Dedifferentiated amniotic fluid mesenchymal stem cell (primary cell): ENCODE results near the gene TM4SF20.
A peak's percentile ranks its signal among the peaks of the same experiment; 100 is the strongest.
"Not testable (repeated sequence)": the region's sequence is repeated elsewhere in the genome, so short reads cannot be mapped to it uniquely, and the experiment has no call there.

Experiments
- DNase-seq: peaks from one replicate; pipeline ENCODE4 v3.0.0-alpha.2; 2016; ENCODE audit errors: extremely low spot score

Gene TM4SF20

GRCh38 chr2:227398684-227399670, 19.9 kb upstream of the TM4SF20 start:
- DNase-seq, result no peak

- DNase-seq, result no peak
Measured at GRCh38 chr2:227397562-227397961, 18.5 kb upstream of the TM4SF20 start.

- DNase-seq, result no peak
Measured at GRCh38 chr2:227395556-227395955, 16.4 kb upstream of the TM4SF20 start.

- DNase-seq, result no peak
Measured at GRCh38 chr2:227394401-227394800, 15.3 kb upstream of the TM4SF20 start.

GRCh38 chr2:227390468-227391256, 11.6 kb upstream of the TM4SF20 start:
- DNase-seq, result no peak

GRCh38 chr2:227389661-227390060, 10.6 kb upstream of the TM4SF20 start:
- DNase-seq, result peak; percentile 10

- DNase-seq, result peak; percentile 3
Measured at GRCh38 chr2:227389231-227389630, 10.1 kb upstream of the TM4SF20 start.

GRCh38 chr2:227388537-227389011, 9.5 kb upstream of the TM4SF20 start:
- peak; percentile 72 for DNase-seq

GRCh38 chr2:227387583-227387982, 8.5 kb upstream of the TM4SF20 start, which contains the start of gene SCYGR1:
Gene SCYGR1 (minus strand): TSS chr2:227387949. CDS start chr2:227387949, 0 bp downstream.
- not testable (repeated sequence) for DNase-seq

GRCh38 chr2:227386630-227387029, 7.5 kb upstream of the TM4SF20 start:
- peak; percentile 11 for DNase-seq

GRCh38 chr2:227383686-227384085, 4.6 kb upstream of the TM4SF20 start:
- no peak for DNase-seq

GRCh38 chr2:227382241-227382835, 3.2 kb upstream of the TM4SF20 start:
- not testable (repeated sequence) for DNase-seq

- no peak for DNase-seq
Measured at GRCh38 chr2:227378371-227378782, 729 bp downstream of the TM4SF20 start.

GRCh38 chr2:227377467-227378351, 1.4 kb downstream of the TM4SF20 start:
- no peak for DNase-seq

- DNase-seq, result no peak
Measured at GRCh38 chr2:227376656-227377396, 2.3 kb downstream of the TM4SF20 start.

- DNase-seq, result no peak
Measured at GRCh38 chr2:227374158-227374557, 4.9 kb downstream of the TM4SF20 start.

- no peak for DNase-seq
Measured at GRCh38 chr2:227373389-227373788, 5.7 kb downstream of the TM4SF20 start.

GRCh38 chr2:227370791-227371312, 8.3 kb downstream of the TM4SF20 start:
- DNase-seq, result peak; percentile 49

GRCh38 chr2:227370092-227370491, 9.0 kb downstream of the TM4SF20 start:
- no peak for DNase-seq

- no peak for DNase-seq
Measured at GRCh38 chr2:227368574-227368973, 10.5 kb downstream of the TM4SF20 start.
